Medulla oblongata (tissue), 1 donor: ENCODE results near the gene ZSCAN10.
A peak's percentile ranks its signal among the peaks of the same experiment; 100 is the strongest.

ENCODE experiments used
- DNase-seq: peaks from one replicate; pipeline ENCODE4 v3.0.0-alpha.2; 2015; ENCODE audit errors: extremely low spot score

ZSCAN10 gene

DNA sequence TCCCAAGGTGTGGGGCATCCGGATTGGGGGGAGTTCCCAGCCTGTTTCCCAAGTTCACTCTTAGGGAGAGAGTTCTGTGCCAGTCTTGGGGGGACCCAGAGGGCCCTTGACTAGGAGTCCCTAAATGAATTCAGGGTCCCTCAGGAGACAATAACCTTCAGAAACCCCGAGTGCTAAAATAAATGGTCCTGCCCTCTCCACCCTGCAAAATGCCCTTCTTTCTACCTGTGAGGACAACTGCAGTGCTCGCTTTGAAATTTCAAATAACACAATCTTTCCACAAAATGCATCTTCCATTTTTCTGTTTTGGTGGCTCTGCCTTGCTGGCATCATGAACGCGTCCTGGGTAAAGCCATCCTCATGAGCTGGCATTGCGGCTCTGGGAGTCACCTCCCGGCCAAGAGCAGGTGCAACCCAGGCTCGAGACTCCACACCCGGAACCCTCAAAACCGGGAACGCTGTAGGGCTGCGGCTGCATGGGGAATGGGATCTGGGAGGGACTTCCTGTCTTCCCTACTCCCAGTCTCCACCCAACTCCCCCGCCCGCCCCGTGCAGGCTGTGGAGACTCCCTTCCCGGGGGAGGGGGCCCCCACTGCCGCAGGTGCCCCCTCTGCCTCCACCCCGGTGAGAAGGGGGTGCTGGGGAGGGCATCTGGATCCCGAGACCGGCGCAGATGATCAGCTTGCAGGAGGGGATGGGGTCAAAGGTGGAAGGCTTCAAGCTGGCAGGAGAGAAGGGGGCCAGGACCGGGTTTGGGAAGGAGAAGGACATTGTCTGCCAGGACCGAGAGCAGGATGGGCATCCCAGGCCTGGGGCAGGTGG, 13.2 kb upstream of the ZSCAN10 start, which contains the start of gene ZNF205:
Gene ZNF205, plus strand, starts transcription at position 529 of the 823 bp plus-strand sequence. CDS start 845 bp downstream, outside the sequence.
- peak; percentile 81 for DNase-seq

DNA sequence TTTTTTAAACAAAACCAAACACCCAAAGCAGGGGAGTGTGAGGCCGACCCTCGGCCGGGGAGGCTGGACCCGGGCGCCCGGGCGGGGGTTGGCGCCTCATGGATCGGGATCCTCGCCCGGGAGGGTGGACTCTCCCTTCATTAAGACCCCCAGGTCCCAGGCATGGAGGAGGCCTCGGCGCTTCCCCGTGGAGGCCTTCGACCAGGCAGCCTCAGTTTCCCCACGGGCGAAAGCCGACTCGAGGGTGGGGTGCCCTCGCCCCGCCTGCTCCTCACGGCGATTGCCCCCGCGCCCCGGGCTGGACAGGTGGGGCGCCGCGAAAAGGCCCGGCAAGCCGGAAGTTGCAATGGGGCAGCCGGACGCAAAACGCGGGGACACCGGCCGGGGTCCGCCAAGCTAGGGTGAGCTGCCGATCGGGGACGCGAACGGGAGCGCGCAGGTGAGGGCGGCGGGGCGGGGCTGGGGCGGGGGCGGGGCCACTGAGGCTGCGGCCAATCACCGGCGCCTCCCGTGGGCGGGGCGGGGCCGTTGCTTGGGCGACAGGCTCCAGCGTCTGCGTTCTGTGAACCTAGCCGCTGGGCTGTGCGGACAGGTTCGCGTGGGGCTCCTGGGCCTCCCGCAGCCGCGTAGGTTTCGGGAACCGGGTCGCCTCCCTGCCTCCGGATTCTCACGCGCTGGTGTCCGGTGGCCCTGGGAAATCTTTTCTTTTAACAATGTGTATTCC, 7.3 kb upstream of the ZSCAN10 start:
- peak; percentile 79 for DNase-seq

DNA sequence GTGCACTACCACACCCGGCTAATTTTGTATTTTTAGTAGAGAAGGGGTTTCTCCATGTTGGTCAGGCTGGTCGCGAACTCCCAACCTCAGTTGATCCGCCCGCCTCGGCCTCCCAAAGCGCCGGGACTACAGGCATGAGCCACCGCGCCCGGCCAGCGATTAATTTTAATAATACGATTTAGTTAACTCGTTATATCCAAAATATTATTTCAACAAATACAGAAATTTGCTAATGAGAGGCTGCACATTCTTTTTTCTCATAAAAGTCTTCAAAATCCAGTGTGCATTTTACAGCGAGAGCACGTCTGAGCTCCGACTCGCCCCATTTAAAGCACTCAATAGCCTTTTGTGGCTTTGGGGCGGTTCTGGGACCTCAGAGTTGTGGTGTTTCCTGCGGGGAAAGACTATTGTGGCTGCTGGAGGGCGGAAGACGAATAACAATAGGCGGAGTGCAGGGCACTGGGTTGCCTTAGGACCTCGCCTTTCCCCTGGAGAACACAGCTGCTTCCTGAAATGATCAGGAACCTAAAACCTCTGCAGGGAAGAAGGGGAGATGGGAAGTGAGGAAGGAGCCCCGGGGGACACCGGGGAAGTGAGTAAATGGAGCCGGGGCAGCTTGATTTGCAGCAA, 2.9 kb upstream of the ZSCAN10 start:
- peak; percentile 21 for DNase-seq

DNA sequence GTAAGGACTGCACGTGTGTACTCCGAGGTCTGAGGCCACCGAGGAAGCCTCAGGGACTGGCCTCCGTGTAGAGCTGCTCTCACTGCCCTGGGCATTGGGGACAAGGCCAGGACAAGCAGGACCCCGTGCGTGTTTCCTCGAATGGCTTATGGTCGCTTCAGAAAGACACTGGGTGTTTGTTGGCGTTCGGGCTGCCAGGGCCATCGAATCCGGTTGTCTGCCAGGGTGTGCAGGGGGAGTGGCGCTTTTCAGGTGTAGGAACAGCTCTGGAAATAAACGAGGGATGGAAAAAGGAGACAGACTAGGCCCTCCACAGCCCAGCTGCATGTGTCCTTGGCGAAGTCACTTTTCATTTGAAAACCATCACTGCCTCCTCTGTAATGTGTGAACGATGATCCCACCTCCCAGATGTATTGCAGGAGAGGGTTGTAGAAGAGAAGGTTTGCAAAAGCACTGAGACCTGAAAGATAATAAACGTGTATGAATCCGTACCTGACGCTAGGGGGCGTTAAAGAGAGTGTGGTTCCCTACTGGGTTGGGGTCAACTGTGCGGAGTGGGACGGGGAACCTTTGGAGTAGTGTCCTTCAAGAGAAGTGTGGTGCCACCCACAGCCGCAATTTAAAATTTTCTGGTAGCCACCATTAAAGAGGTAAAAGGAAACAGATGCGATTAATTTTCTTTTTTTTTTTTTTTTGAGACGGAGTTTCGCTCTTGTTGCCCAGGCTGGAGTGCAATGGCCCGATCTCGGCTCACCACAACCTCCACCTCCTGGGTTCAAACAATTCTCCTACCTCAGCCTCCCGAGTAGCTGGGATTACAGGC, 2.1 kb upstream of the ZSCAN10 start:
- peak; percentile 57 for DNase-seq

DNA sequence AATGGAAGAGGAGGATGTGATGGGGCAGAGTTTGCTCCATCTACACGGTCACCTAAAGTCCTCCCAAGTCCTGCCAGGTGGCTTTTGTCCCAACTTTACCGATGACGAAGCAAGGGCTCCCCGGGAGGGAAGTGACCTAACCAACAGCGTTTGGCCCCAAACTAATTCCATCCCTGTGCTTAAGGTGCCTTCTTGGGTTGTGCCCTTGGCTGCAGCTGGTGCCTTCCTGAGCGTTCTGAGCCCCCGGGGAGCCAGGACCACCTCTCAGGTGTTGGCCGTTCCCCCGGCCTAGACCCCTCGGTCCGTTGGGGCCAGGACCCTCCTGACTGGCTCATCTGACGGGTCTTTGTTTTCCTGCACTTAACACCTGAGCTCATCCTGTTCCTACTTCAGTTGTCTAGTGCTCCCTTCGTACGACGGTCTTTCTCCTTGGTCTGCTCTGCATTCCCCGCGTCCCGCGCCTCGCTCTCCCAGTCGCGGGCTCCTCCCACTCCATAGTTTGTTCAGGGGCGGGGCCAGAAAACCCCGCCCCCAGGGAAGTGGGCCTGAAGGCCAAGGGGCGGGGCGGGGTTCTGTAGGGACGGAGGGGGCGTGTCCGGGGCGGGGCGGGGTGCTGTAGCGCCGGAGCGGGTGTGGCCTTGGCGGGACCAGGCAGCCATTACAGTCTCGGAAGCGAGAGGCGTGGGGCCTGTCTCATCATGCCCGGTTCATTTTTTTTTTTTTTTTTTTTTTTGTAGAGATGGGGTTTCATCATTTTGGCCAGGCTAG, 822 bp upstream of the ZSCAN10 start:
- peak; percentile 81 for DNase-seq

DNA sequence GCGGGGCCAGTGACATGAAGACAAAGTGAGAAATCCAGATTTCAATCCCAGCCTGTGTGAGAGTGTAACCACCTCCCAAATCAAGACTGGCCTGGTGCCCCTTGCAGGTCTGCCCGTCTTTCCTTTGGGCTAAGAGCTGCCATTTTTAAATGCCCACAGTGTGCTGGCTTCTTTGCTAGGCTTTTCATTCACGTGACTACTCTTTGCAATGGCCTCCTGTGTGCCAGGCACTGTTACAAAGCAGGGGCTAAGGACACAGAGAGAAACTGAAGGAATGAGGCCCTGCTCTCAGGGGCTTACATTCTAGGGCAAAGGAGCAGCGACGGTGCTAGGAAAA, 269 bp upstream of the ZSCAN10 start:
- no peak for DNase-seq

DNA sequence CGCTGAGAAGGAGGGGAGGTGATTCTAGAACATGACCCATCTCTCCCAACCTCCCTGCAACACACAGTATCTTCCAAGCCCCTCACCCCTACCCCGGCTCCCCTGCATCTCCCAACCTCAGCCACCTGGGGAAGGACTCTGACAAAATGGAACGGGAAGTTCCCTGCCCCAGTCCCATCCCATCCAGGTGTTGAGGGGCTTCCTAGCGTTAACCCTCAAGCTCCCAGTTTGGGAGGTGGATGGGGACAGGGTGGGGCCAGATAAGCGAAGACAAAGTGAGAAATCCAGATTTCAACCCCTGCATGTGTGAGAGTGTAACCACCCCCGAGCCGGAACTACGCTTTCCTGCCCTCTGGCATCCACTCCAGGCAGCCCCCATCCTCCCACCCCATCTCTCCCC, 1.8 kb downstream of the ZSCAN10 start:
- DNase-seq: no peak

DNA sequence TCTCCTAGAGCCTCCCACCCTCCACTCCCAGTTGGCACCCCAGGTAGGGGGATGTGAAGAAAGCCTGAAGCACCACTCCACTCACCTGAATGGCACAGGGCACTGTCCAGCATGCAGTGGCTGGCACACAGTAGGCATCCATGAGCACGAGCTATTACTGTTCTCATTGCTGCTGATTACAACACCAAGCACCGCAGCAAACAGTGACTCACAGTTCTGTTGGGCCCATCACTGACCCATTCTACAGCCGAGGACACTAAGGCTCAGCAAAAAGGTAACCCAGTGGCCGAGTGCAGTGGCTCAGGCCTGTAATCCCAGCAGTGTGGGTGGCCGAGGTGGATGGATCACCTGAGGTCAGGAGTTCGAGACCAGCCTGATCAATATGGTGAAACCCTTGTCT, 2.7 kb downstream of the ZSCAN10 start:
- no peak for DNase-seq

DNA sequence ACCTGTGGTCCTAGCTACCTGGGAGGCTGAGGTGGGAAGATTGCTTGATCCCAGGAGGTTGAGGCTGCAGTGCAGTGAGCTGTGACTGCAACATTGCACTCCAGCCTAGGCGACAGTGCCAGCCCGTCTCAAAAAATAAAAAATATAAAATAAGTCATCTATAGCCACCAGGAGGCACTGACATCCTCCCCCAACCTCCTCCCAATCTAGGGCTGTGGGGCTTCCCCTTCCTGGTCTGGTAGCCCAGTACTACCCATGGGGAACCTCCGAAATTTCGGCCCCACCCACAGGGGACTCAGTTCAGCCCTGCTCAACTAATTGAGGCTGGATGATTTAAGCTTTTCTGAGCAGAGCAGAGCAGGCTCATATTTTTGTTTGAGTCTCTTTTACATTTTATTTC, 3.2 kb downstream of the ZSCAN10 start:
- peak; percentile 25 for DNase-seq

DNA sequence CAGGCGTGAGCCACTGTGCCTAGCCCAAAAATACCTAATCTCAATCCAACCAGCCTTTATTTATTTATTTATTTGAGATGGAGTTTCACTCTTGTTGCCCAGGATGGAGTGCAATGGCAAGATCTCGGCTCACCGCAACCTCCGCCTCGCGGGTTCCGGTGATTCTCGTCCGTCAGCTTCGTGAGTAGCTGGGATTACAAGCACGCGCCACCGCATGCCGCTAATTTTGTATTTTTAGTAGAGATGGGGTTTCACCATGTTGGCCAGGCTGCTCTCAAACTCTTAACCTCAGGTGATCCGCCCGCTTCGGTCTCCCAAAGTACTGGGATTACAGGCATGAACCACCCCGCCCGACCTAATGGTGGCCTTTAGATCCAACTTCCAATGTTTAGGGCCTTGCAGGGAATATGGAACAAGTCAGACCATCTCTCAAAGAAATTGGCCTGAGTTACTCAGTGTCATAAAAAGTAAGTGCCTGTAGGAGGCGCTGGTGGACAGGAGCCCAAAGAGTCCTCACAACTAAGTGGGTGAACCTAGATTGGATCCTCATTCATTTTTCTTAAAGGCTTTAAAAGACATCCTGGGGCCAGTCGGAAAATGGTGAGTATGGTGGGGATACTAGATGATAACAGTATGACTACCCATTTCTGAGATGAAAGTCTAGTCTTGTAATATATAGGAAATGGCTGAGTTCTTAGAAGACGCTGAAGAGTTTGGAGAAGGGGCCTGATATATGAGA, 4.6 kb downstream of the ZSCAN10 start:
- peak; percentile 27 for DNase-seq

DNA sequence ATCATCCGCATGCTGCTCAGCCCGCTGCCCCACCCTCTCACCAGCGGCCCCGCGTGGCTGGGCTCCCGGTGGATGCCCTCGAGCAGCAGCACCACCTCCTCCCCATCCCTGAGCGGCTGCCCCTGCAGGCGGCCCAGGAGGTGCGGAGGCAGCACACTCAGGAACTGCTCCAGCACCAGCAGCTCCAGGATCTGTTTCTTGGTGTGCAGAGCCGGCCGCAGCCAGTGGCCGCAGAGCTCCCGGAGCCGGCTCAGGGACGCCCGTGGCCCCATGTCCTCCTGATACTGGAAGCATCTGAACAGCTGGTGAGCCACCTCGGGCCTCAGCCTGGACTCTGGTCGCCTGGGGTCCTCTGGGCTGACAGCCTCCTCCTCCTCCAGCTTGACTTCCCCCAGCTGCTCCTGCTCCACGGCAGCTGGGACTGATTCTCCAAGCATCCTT, 6.6 kb downstream of the ZSCAN10 start:
- no peak for DNase-seq

DNA sequence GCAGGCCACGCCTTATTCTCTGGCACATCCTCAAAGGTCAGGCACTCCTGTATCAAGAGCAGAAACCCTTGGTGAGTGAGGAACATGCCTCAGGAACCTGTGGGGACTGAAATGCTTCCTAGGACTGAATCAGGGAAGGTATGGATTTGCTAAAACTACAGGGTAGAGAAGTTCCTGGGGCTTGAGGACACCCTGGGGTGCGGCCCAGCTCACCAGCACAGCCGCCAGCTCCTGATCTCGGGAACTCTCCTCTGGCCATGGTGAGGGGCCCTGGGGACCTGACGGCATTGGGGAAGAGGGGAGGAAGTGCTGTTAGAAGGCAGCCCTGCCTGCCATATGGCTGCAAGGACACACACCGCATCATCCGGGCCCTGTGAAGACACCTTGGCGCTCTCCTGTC, 7.5 kb downstream of the ZSCAN10 start:
- no peak for DNase-seq

DNA sequence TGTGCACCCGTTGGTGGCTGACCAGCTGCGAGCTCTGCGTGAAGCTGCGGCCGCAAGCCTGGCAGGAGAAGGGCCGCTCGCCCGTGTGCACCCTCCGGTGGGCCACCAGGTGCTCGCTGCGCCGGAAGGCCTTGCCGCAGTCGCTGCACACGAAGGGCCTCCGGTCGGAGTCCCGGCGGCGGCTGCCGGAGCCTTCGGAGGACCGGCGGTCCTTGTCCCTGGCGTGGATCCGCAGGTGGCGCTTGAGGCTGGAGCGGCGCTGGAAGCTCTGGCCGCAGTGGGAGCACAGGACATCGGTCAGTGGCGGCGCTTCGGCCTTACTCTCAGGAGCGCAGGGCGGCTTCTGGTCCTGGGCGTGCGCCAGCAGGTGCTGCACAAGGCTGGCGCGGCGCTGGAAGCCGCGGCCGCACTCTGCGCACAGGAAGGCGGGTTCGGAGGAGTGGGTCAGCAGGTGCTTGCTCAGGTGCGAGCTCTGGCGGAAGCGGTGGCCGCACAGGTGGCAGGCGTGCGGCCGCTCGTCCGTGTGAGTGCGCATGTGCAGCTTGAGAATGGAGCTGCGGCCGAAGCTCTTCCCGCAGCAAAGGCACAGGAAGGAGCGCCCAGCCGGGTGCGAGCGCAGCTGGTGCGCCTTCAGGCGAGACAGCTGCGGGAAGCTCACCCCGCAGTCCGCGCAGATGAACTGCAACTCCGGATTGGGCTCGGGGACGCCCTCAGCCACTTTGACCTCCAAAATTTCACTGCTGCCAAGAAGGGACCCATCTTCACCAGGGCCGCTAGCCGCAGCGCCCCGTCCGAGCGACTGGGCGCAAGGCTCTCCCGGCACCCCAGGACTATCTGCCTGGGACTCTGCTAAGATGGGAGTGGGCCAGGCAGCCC, 9.1 kb downstream of the ZSCAN10 start:
- no peak for DNase-seq

DNA sequence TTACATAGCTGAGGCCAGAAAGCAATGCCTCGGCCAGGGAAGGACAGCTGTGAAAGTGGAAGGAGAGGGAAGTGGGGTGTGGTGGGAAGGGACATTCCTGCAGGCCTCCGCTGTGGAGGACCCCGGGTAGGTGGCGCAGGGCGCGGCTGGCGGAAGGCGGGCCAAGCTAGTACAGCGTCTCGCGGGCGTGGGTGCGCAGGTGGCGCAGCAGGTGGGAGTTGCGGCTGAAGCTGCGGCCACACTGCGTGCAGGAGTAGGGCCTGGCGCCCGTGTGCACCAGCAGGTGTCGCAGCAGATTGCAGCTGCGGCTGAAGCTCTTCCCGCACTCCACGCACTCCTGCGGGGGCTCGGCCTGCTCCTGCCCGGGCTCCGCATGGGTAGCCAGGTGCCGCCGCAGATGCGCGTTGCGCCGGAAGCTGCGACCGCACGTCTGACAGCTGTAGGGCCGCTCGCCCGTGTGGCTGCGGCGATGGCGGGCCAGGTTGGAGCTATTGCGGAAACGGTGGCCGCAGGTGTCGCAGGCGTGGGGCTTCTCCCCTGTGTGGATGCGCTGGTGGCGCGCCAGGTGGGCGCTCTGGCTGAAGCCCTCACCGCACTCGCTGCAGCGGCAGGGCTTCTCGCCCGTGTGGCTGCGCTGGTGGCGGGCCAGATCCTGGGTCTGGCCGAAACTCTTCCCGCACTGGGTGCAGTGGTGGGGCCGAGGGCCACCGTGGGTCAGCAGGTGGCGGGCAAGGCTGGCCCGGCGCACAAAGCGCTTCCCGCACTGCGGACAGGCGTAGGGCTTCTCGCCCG, 10.0 kb downstream of the ZSCAN10 start:
- no peak for DNase-seq

DNA sequence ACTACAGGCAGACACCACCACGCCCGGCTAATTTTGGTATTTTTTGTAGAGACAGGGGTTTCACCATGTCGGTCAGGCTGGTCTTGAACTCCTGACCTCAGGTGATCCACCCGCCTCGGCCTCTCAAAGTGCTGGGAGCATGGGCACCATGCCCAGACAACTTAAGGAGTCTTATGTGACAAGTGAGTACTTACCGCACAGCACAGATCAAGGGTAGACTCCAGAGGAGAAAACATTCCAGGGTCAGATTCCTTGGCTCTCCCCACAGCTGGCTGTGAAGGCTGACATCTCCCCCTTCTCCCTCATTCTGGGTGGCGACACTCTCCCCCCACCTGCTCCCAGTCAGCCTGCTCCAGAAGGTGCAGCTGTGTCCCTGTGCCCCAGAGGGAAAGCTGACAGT, 10.6 kb downstream of the ZSCAN10 start:
- DNase-seq: no peak

DNA sequence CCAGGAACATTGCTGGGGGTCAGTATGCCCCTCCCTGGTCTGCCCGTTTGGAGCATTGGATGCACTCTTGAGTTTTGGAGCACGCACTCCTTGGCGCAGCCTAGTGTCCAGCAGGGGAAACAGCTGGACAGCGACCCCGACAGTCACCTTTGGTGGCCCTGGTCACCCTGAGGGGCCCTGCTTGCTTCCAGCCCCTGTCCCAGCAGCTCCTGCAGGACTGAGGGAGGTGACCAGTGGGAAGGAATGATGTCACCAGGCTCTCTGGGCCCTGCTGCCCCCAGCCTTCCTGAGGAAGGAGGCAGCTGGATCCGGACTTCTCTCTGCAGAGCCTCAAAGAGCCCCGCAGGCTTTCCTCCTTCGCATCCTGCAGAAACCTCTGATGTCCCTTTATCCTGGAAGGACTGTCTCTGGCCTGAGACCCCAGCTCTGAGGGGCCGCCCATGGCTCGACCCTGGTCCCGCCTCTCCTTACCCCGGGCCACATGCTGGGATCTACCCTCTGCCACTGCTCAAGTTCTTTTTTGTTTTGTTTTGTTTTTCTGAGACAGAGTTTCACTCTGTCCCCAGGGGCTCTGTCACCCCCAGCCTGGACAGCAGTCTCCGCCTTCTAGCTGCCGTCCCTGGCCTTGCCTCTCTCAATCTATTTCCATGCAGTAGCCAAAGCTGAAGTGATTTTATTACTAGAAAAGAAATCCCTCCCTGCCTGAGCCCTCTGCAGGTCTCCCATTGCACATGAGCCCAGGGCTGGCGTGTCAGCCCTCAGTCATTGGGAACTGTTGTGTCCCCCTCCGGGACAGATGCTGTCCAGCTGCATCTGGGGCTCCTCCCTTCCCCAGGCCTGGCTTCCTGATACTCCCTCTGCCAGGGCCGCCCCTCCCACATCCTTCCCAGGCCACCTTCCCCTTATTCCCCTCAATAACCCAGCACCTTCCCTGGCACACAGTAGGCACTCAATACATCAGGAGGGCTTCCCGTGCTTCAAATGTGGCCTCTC, 11.6 kb downstream of the ZSCAN10 start:
- DNase-seq: no peak

DNA sequence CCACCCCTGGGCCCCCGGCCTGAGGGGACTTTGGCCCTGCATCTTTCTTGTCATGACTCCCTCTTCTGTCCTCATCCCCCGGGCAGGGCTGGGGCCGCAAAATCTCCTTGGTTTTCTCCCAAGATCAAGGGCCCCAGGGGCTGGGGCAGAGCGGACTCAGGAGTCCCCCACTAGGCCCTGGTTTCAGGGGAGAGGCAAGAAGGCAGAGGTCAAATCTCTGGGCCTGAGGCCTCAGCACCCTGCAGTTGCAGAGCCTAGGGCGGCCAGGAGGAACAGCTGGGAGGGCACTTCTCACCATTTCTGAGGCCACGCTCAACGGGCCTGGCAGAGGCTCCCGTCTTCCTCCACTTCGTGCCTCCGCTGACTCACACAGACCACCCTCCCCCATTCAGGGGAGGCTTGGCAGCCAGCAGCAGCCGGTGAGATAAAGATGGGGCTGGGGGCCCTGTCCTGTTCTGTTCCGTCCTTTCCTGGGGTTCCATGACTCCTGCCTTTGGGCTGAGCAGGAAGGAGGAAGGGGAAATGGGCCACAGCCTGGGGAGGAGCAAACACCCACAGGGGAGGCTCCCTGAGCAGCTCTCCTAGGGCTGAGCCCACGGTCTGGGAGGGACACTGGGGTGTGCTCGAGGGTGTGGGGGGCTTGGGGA, 12.4 kb downstream of the ZSCAN10 start:
- DNase-seq: no peak
